ENCODE results near the gene BRAT1.

DNA sequence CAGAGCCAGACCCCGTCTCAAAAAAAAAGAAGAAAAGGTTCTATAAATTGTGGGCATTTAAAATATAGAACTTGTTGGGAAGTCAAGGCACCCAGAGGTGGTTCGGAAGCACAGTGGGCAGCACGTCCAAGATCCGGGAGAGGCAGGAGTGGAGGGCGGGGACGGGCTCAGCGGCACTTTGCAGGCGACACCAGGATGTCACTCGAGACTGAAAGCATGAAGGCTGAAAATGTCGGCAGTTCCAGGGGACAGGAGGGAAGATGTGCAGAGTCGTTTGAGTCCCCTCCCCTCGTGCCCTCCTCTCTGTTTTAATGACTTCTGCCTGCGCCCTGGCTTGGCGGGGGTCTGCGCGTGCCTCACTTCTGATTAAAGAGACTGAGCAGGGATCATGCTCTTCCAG is 34.0 kb upstream of the BRAT1 start:
- TF ChIP-seq, protein P1, sequence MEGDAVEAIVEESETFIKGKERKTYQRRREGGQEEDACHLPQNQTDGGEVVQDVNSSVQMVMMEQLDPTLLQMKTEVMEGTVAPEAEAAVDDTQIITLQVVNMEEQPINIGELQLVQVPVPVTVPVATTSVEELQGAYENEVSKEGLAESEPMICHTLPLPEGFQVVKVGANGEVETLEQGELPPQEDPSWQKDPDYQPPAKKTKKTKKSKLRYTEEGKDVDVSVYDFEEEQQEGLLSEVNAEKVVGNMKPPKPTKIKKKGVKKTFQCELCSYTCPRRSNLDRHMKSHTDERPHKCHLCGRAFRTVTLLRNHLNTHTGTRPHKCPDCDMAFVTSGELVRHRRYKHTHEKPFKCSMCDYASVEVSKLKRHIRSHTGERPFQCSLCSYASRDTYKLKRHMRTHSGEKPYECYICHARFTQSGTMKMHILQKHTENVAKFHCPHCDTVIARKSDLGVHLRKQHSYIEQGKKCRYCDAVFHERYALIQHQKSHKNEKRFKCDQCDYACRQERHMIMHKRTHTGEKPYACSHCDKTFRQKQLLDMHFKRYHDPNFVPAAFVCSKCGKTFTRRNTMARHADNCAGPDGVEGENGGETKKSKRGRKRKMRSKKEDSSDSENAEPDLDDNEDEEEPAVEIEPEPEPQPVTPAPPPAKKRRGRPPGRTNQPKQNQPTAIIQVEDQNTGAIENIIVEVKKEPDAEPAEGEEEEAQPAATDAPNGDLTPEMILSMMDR (conservative IDR thresholded peaks at IDR 0.05) = no peak
- no peak for TF ChIP-seq ZFX (IDR thresholded peaks at IDR 0.05)
